OCI-LY3 (cell line): ENCODE results near the gene SLC7A7.

Experiments
- H2AFZ ChIP-seq: fragments of 200-600, 300-600 bp; shearing (Covaris generic); 2 replicates; pipeline ENCODE4 v1.6.0; 2014; ENCODE audit warnings: antibody characterized with exemption, low read depth, low read length
- H3K27ac ChIP-seq: fragments of 200-600, 300-600 bp; sonication (generic); 2 replicates; pipeline ENCODE4 v1.5.1; 2014; ENCODE audit warnings: mild to moderate bottlenecking, low read length, moderate library complexity, mixed read lengths
- H3K27me3 ChIP-seq: fragments of 200-600, 300-600 bp; sonication (generic); 2 replicates; pipeline ENCODE4 v1.6.1; 2014; ENCODE audit warnings: low read depth, low read length, mixed read lengths
- H3K36me3 ChIP-seq: fragments of 200-600, 300-600 bp; sonication (generic); replicated peaks from 2 replicates; pipeline ENCODE3; 2014; ENCODE audit warnings: low read depth, low read length, mixed read lengths
- H3K4me1 ChIP-seq: fragments of 300-600, 200-600 bp; sonication (generic); 2 replicates; pipeline ENCODE4 v1.6.1; 2014; ENCODE audit warnings: low read length, mixed read lengths
- H3K4me2 ChIP-seq: fragments of 200-600, 300-600 bp; sonication (generic); 2 replicates; pipeline ENCODE4 v1.6.1; 2014; ENCODE audit warnings: low read length, mixed read lengths
- H3K4me3 ChIP-seq: fragments of 300-600, 200-600 bp; sonication (generic); 2 replicates; pipeline ENCODE4 v1.5.1; 2014; ENCODE audit warnings: antibody characterized with exemption, mild to moderate bottlenecking, low read length, moderate library complexity
- H3K79me2 ChIP-seq: fragments of 300-600, 200-600 bp; shearing (Covaris generic); 2 replicates; pipeline ENCODE4 v1.6.1; 2014; ENCODE audit warnings: mild to moderate bottlenecking, low read length, mixed read lengths
- H3K9ac ChIP-seq: fragments of 300-600, 200-600 bp; shearing (Covaris generic); 2 replicates; pipeline ENCODE4 v1.6.0; 2014; ENCODE audit warnings: mild to moderate bottlenecking, low read length, moderate library complexity
- H3K9me3 ChIP-seq: fragments of 200-600, 300-600 bp; shearing (Covaris generic); 2 replicates; pipeline ENCODE4 v1.6.1; 2014; ENCODE audit warnings: low read length, mixed read lengths; ENCODE audit not compliant: insufficient read depth
- H4K20me1 ChIP-seq: fragments of 200-600, 300-600 bp; sonication (generic); 2 replicates; pipeline ENCODE4 v1.6.1; 2016; ENCODE audit warnings: low read length, mixed read lengths; ENCODE audit not compliant: insufficient read depth
- CTCF ChIP-seq: fragments of 200-600, 300-600 bp; sonication (generic); IDR thresholded peaks from 2 replicates; pipeline ENCODE4 v1.5.1; 2014; ENCODE audit warnings: antibody characterized with exemption, low read length, low read depth
- EZH2phosphoT487 ChIP-seq: fragments of 200-600 bp; shearing (Covaris generic); IDR thresholded peaks from 2 replicates; pipeline ENCODE4 v1.6.1; 2018; ENCODE audit warnings: antibody characterized with exemption, mixed run types, low read depth

Gene SLC7A7

GRCh38 chr14:22842211-22843122 is 27.2 kb upstream of the SLC7A7 start:
- Histone ChIP-seq H3K27me3 (no peaks in the 10 kb centered on the region), H3K9me3 (no peaks in the 10 kb centered on the region), H3K4me1 (no peaks in the 10 kb centered on the region), H3K9ac (no peak overlapping the region), H3K4me2 (no peak overlapping the region), H4K20me1 (no peaks in the 10 kb centered on the region), H3K79me2 (no peaks in the 10 kb centered on the region), H3K27ac (no peak overlapping the region), H3K36me3 (no peaks in the 10 kb centered on the region), H3K4me3 (no peak overlapping the region), H2AFZ (no peak overlapping the region)
- no peak for TF ChIP-seq EZH2phosphoT487
- TF ChIP-seq CTCF: no peak

- no peaks in the 10 kb centered on the region for H3K9me3 ChIP-seq
- H3K4me1 ChIP-seq: no peaks in the 10 kb centered on the region
- H2AFZ ChIP-seq: no peak overlapping the region
- no peak overlapping the region for H3K27ac ChIP-seq
- H3K4me2 ChIP-seq: no peak overlapping the region
- H3K79me2 ChIP-seq: no peaks in the 10 kb centered on the region
- no peaks in the 10 kb centered on the region for H3K36me3 ChIP-seq
- H3K4me3 ChIP-seq: no peak overlapping the region
- no peaks in the 10 kb centered on the region for H4K20me1 ChIP-seq
- no peaks in the 10 kb centered on the region for H3K27me3 ChIP-seq
- no peak overlapping the region for H3K9ac ChIP-seq
- no peak for TF ChIP-seq EZH2phosphoT487
- no peak for TF ChIP-seq CTCF
These were observed 26.5 kb upstream of the SLC7A7 start for GRCh38 chr14:22841769-22842168.

- Histone ChIP-seq H2AFZ (no peak overlapping the region), H3K27me3 (no peaks in the 10 kb centered on the region), H4K20me1 (no peaks in the 10 kb centered on the region), H3K79me2 (no peaks in the 10 kb centered on the region), H3K4me2 (no peak overlapping the region), H3K4me1 (no peaks in the 10 kb centered on the region), H3K9ac (no peak overlapping the region), H3K4me3 (no peak overlapping the region), H3K27ac (no peak overlapping the region), H3K9me3 (no peaks in the 10 kb centered on the region), H3K36me3 (no peaks in the 10 kb centered on the region)
- no peak for TF ChIP-seq EZH2phosphoT487
- TF ChIP-seq CTCF: no peak
These were observed 26.1 kb upstream of the SLC7A7 start for GRCh38 chr14:22841311-22841710.

GRCh38 chr14:22839159-22839779 is 24.0 kb upstream of the SLC7A7 start:
- Histone ChIP-seq H3K27me3 (no peaks in the 10 kb centered on the region), H3K9me3 (no peaks in the 10 kb centered on the region), H3K27ac (no peak overlapping the region), H4K20me1 (no peaks in the 10 kb centered on the region), H3K4me2 (no peak overlapping the region), H3K4me1 (no peaks in the 10 kb centered on the region), H3K79me2 (no peaks in the 10 kb centered on the region), H2AFZ (no peak overlapping the region), H3K9ac (no peak overlapping the region), H3K36me3 (peaks cover 7% of the 10 kb centered on the region), H3K4me3 (no peak overlapping the region)
- TF ChIP-seq EZH2phosphoT487 (no peak), CTCF (no peak)
